ENCODE data around the gene GAK.

GAK gene

GRCh38 chr4:826508-827208 lies 105.5 kb downstream of the GAK start:
- no peak for DNase-seq

GRCh38 chr4:825971-826330 lies 106.2 kb downstream of the GAK start, which contains the start of gene CPLX1:
Gene CPLX1 (minus strand): TSS chr4:826129. CDS start chr4:824522, 1,607 bp downstream.
- DNase-seq: no peak

GRCh38 chr4:825063-825970 lies 106.8 kb downstream of the GAK start:
- DNase-seq: peak; percentile 37

GRCh38 chr4:824461-825062 lies 107.6 kb downstream of the GAK start:
- DNase-seq: no peak

GRCh38 chr4:823761-824460 lies 108.2 kb downstream of the GAK start:
- DNase-seq: no peak

GRCh38 chr4:823176-823760 lies 108.8 kb downstream of the GAK start:
- no peak for DNase-seq

- no peak for DNase-seq
Observed at GRCh38 chr4:822361-823175, 109.5 kb downstream of the GAK start.

- no peak for DNase-seq
Observed at GRCh38 chr4:821631-822030, 110.5 kb downstream of the GAK start.

GRCh38 chr4:821181-821591 lies 110.9 kb downstream of the GAK start:
- no peak for DNase-seq

GRCh38 chr4:820230-821172 lies 111.6 kb downstream of the GAK start:
- no peak for DNase-seq

- DNase-seq: no peak
Observed at GRCh38 chr4:819401-820229, 112.5 kb downstream of the GAK start.

- no peak for DNase-seq
Observed at GRCh38 chr4:818106-818921, 113.8 kb downstream of the GAK start.

- DNase-seq: no peak
Observed at GRCh38 chr4:815464-816146, 116.5 kb downstream of the GAK start.

GRCh38 chr4:814312-814850 lies 117.7 kb downstream of the GAK start:
- no peak for DNase-seq

GRCh38 chr4:813900-814299 lies 118.2 kb downstream of the GAK start:
- no peak for DNase-seq

GRCh38 chr4:808860-809570 lies 123.1 kb downstream of the GAK start:
- no peak for DNase-seq

GRCh38 chr4:807792-808191 lies 124.3 kb downstream of the GAK start:
- DNase-seq: no peak

All from CD4-positive, alpha-beta T cell treated with Interleukin-21 for 1 hour (primary cell).